Calu3 (cell line): ENCODE measurements around the gene WNK2. TPM values are rescaled to one million over a fixed set of nuclear protein-coding genes. Genes with fewer than 3 reads are reported as not detected.

Experiments used
- BruUV-seq: library from RNA; stranded (reverse); fragments of 400-500 nt; replicated peaks from 2 replicates; lab custom pipeline; 2021; lab: Mats Ljungman, UMichigan
- CTCF ChIA-PET: fragments of 300-600 bp; sonication (Branson Sonifier 250); formaldehyde crosslinking; loops from one replicate; lab custom pipeline; 2022; ENCODE audit warnings: antibody characterized with exemption; lab: Charles Lee
- DNase-seq: peaks from one replicate; pipeline ENCODE4 v3.0.0; 2022
- H3K27ac Mint-ChIP-seq: one replicate; pipeline ENCODE4 v1.8.0; 2022; ENCODE audit warnings: mixed read lengths; ENCODE audit not compliant: unreplicated experiment
- H3K27me3 Mint-ChIP-seq: one replicate; pipeline ENCODE4 v1.8.0; 2022; ENCODE audit warnings: mixed read lengths; ENCODE audit not compliant: unreplicated experiment
- H3K36me3 Mint-ChIP-seq: one replicate; pipeline ENCODE4 v1.8.0; 2022; ENCODE audit warnings: mild to moderate bottlenecking, moderate library complexity, mixed read lengths; ENCODE audit not compliant: insufficient read depth, unreplicated experiment
- H3K4me1 Mint-ChIP-seq: one replicate; pipeline ENCODE4 v1.8.0; 2022; ENCODE audit warnings: mild to moderate bottlenecking, low read depth, mixed read lengths; ENCODE audit not compliant: unreplicated experiment
- H3K4me3 Mint-ChIP-seq: one replicate; pipeline ENCODE4 v1.8.0; 2022; ENCODE audit warnings: mild to moderate bottlenecking, low read depth, moderate library complexity, mixed read lengths; ENCODE audit not compliant: unreplicated experiment
- H3K9me3 Mint-ChIP-seq: one replicate; pipeline ENCODE4 v1.8.0; 2022; ENCODE audit warnings: low read depth, mixed read lengths; ENCODE audit not compliant: unreplicated experiment
- CTCF ChIP-seq: fragments of 200-600 bp; IDR thresholded peaks from one replicate; pipeline ENCODE4 v1.8.0; 2022; ENCODE audit warnings: antibody characterized with exemption; ENCODE audit not compliant: unreplicated experiment
- intact Hi-C: fragments of 100-400 bp; cut with micrococcal nuclease; formaldehyde crosslinking; loops from one replicate; pipeline ENCODE4 v1.10.0; 2022; ENCODE audit not compliant: unreplicated experiment
- total RNA-seq: library from RNA; stranded (reverse); gene quantifications from 2 replicates; pipeline ENCODE4 v1.2.3, GENCODE V29; 2022

The WNK2 gene
- total RNA-seq, 1 experiment from 2014 or later = 85.7 TPM

GRCh38 chr9:93303258-93303771 is 119.4 kb downstream of the WNK2 start:
- Mint-ChIP-seq H3K36me3 (peaks cover 20% of the 10 kb centered on the region), H3K9me3 (no peaks in the 10 kb centered on the region), H3K4me1 (no peaks in the 10 kb centered on the region), H3K27me3 (no peaks in the 10 kb centered on the region), H3K27ac (no peak overlapping the region), H3K4me3 (no peak overlapping the region)
- BruUV-seq = no TSS peak
- intact Hi-C loops = loop anchor here (2.0 kb wide), 1 partner anchor 143 kb away; no protein-coding TSS in a partner anchor
- no peak for DNase-seq
- TF ChIP-seq CTCF = no peak
- CTCF ChIA-PET = interaction anchor here (0.9 to 1.6 kb wide), 4 partner anchors 17 to 143 kb away, joined by 3 to 11 read pairs (median 3); no protein-coding TSS in a partner anchor

- DNase-seq = no peak
- CTCF ChIA-PET = no interaction called here
- BruUV-seq = no TSS peak
- Mint-ChIP-seq H3K27ac (no peak overlapping the region), H3K9me3 (no peaks in the 10 kb centered on the region), H3K4me1 (no peaks in the 10 kb centered on the region), H3K36me3 (peaks cover 20% of the 10 kb centered on the region), H3K4me3 (no peak overlapping the region), H3K27me3 (no peaks in the 10 kb centered on the region)
- intact Hi-C loops = loop anchor here (2.0 kb wide), 1 partner anchor 143 kb away; no protein-coding TSS in a partner anchor
- TF ChIP-seq CTCF = no peak
Measured at GRCh38 chr9:93303806-93304573, 120.1 kb downstream of the WNK2 start.

- Mint-ChIP-seq H3K4me1 (no peaks in the 10 kb centered on the region), H3K27me3 (no peaks in the 10 kb centered on the region), H3K36me3 (peaks cover 24% of the 10 kb centered on the region), H3K9me3 (no peaks in the 10 kb centered on the region), H3K4me3 (no peak overlapping the region), H3K27ac (no peak overlapping the region)
- CTCF ChIA-PET = interaction anchor here (1.0 kb wide), 1 partner anchor 195 kb away, joined by 3 read pairs; no protein-coding TSS in a partner anchor
- no TSS peak for BruUV-seq
- intact Hi-C loops = no loop called here
- DNase-seq = peak; percentile 51
- TF ChIP-seq CTCF = peak; percentile 29
Measured at GRCh38 chr9:93304574-93305496, 120.9 kb downstream of the WNK2 start.

GRCh38 chr9:93305497-93306020 is 121.6 kb downstream of the WNK2 start:
- CTCF ChIA-PET = interaction anchor here (1.0 kb wide), 1 partner anchor 196 kb away, joined by 3 read pairs; no protein-coding TSS in a partner anchor
- no peak for DNase-seq
- H3K36me3 Mint-ChIP-seq = peaks cover 23% of the 10 kb centered on the region
- intact Hi-C loops = no loop called here
- no peaks in the 10 kb centered on the region for H3K27me3 Mint-ChIP-seq
- no peaks in the 10 kb centered on the region for H3K9me3 Mint-ChIP-seq
- H3K27ac Mint-ChIP-seq = no peak overlapping the region
- H3K4me1 Mint-ChIP-seq = no peaks in the 10 kb centered on the region
- TF ChIP-seq CTCF = no peak
- H3K4me3 Mint-ChIP-seq = no peak overlapping the region
- no TSS peak for BruUV-seq
